Caki2 (cell line): Measurements from ENCODE around the gene NR1D1. TPM values are rescaled to one million over a fixed set of nuclear protein-coding genes. Genes with fewer than 3 reads are reported as not detected.

Experiments
- DNase-seq: peaks from one replicate; pipeline ENCODE4 v3.0.0-alpha.2; 2015; ENCODE audit warnings: low read depth
- in situ Hi-C: cut with HindIII; loops from 2 replicates; pipeline ENCODE4 v1.10.0; 2016; ENCODE audit warnings: low sequenced_read_pairs, low pct_unique_long_range_greater_than_20kb, mixed read lengths
- total RNA-seq: library from RNA; depleted of rRNA; stranded (reverse); fragments of >200 nt; shearing (Covaris generic); gene quantifications from 2 replicates; pipeline ENCODE4 v1.2.3, GENCODE V29; 2014; ENCODE audit warnings: low replicate concordance

Gene NR1D1
- total RNA-seq, 1 experiment from 2014 or later, result 1.1 TPM

DNA sequence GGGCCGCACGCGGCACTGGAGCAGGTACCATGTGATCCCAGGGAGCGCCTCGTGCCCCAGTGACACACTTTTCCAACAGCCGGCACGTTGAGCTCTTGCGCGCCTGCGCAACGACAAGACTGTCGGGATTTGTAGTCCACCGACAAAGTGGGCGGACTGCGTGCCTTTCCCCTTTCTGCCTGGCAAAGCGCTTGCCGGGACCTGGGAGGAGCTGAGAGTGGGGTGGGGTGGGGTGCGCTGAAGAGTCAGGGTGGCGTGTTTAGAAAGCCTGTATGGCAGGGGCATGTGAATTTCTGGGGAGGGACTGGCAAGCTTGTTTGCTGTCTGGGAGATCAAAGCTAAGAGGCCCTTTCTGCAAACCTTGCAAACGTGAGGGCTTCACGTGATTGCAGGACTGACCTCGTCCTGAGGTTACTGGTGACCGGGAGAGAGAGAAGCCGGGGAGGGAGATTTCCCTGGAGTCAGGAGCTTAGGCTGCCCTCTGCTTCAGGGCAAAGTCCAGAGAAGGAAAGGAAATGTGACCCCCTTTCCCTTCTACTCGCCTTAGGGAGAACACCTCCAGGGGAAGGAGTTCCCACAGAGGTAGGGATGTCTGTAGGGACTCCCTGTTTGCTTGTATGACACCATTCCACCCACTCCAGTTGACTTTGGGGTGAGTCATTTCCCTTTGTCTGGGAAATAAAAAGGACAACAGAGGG, 429 bp upstream of the NR1D1 start:
- in situ Hi-C loops, result loop anchor here (10.0 kb wide), 1 partner anchor 74 kb away; the partner anchor contains the start of gene RAPGEFL1
- DNase-seq, result peak; percentile 98

DNA sequence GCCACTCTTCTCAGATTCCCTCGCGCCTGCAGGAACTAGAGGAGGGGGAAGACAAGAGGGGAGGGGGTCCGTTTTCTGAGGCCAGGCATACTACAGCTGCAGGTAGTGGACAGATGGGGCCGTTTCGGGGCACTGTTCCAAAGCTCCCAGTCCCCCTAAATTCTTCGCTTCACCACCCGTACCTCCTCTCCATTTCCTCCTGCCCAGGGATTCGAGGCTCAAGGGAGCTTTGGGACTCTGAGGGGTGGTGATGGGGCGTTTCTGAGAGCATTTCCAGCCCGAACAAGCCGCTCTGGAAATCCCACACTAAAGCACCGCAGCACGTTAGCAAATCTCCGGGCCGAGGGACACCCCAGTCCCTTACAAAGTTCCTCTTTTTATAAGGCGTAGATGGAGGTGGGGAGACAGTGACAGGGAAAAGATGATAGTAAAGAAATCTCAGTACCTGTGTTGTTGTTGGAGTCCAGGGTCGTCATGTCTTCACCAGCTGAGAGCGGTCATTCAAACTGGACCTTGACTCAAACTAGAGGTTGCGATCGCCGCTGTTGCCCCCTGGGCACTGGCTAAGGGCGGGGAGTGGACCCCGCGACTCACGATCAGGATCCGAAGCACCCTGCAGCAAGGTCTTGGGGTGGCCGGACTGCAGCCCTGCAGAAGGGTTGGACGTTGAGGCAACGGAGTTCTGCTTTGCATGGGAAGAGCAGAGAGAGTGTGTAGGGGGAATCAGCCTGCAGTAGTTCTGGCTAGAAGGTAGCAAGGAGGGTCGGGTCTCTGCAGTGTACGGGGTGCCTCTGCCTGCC, 570 bp downstream of the NR1D1 start:
- in situ Hi-C loops, result loop anchor here (10.0 kb wide), 1 partner anchor 75 kb away; the partner anchor contains the start of gene RAPGEFL1
- DNase-seq, result no peak

DNA sequence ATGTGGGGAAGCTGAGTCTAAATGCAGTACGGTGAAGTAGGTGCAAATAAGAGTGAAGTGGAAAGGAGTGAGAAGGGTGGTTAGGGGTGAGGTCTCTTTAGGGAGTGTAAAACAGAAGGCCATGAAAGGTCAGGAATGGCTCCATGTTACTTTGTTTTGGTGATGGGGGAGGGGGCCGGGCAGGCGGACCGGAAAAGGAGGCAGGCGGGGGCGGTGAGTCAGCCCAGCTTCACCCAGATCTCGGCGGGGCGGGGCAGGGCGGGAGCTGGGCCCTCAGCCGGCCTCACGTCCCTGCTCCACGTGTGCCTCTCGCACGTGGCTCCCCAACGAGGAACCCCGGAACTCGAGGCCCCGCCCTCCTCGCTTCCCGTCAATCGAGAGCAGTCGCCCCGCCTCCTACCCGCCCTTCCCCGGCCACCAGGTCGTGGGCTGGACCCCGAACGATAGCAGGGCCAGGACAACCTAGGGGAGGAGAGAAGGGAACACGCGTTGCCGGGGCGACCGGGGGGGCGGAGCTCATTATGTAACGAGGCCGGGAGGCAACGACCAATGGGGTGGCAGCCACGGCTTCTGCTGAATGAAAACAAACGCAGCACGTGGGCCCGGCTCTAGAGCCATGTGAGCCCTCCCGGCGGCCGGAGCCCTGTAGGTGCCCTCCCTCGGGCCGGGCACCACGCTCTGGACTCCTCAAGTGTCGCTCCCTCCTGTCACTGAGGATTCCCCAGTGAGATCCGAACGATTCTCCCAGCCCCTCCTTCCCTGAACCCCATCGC, 1.4 kb downstream of the NR1D1 start:
- in situ Hi-C loops, result no loop called here
- peak; percentile 100 for DNase-seq

DNA sequence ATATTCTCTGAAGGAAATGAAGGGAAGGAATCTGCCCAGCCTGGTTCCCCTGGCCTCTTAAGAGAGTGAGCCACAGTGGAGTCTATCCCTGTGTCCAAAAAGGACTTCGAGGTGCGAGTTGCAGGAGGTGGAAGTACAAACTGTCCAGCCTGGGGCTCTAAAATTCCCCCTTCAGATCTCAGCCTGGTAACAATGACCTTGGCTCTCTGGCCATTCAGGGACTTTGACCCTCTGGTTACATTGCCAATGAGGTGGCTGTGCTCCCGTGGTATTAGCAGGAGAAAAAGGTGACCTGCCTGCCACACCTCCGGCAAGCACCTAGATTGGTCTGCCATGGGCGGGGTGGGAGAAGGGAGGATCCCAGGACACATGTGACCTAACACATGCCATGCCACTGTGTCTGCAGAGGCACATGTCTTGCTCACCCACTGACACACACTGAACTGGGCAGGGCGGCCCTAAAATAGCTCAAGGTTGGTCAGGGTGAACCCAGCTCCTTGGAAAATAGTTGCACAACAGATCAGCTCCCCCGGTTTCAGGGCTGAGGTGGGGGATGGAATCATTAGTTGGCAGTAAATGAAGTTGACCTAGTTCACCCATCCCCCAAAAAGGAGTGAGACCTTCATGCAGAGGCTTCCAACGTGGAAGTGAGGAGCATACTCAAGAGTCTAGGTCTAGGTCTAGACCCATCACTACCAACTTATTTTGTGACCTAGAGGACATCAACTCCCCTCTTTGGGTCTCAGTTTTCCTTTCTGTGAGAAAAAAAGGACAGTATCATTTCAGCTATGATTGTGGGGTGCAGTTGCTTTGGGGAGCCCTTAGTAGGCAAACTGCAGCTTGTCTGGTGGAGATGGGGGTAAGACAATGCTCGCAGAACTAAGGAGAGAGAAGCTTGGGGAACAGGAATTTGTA, 2.2 kb downstream of the NR1D1 start:
- in situ Hi-C loops, result no loop called here
- DNase-seq, result peak; percentile 50

DNA sequence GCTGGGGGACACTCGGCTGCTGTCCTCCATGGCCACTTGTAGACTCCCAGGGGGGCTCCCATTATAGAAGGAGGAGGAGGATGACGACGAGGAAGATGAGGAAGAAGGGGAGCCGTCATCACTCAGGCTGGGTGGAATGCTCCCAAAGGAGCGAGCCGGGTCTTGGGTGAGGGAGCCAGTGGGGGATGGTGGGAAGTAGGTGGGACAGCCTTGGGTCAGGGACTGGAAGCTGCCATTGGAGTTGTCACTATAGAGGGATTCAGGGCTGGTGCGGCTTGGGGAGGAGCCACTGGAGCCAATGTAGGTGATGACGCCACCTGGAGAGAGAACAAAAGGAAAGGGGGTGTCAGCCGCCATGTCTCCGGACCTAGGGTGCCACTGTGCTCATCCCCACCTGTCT, 3.3 kb downstream of the NR1D1 start:
- in situ Hi-C loops, result no loop called here
- no peak for DNase-seq

DNA sequence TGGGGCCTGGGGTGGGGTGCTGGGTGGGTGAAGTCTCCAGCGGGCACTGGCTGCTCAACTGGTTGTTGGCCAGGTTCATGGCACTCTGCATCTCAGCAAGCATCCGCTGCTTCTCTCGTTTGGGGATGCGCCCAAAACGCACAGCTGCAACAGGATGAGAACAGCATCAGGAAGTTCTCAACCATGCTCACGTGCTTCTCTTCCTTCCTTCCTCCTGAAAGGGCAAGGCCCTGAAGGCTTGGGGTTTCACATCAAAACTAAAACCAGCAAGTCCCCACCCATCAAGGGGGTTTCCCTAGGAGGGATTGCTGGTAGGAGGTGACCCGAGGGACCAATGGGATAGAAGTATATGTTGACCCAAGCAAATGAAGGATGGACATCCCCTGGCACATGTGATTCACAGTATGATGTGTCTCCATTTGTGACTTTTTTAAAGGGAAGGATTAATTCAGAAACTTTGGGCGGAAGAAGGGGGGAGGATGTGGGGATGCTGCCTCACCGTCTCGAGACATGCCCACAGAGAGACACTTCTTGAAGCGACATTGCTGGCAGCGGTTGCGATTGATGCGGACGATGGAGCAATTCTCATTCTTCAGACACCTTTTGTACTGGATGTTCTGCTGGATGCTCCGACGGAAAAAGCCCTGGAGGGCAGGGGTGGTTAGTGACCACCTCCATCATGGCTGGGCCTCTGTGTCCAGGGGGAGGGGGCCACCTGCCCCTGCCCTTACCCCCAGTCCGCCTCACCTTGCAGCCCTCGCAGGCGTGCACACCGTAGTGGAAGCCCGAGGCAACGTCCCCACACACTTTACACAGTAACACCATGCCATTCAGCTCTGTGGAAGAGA, 4.2 kb downstream of the NR1D1 start:
- peak; percentile 88 for DNase-seq

GRCh38 chr17:40095351-40095943, 4.9 kb downstream of the NR1D1 start:
- in situ Hi-C loops, result no loop called here
- no peak for DNase-seq

More for the DNA sequence above, 4.2 kb downstream of the NR1D1 start:
- in situ Hi-C loops, result no loop called here

- in situ Hi-C loops, result no loop called here
- no peak for DNase-seq
Measured at GRCh38 chr17:40094874-40095273, 5.5 kb downstream of the NR1D1 start.

DNA sequence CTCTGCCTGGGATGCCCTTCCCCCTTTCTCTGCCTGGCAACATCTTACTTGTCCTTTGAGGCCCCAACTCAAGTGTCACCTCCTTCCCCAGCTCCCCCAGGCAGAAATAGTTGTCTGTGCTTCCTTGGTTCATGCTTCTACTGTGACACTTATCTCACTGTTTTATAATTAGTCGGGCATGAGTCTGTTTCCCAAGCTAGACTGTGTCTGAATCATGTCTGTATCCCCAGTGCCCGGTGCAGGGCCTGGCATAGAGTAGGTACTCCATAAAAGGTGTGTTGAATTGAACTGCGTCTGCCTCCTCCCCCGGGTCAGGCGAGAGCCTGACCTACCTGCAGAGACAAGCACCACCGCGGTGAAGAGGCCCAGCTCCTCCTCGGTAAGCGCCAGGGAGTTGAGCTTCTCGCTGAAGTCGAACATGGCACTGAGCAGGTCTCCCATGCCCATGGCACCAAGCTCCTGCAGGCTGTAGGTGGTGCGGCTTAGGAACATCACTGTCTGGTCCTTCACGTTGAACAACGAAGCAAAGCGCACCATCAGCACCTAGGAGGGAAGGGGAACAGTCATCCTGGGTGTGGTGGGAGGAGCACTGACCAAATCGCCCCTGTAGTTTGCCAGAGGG, 6.7 kb downstream of the NR1D1 start:
- in situ Hi-C loops, result no loop called here
- no peak for DNase-seq

GRCh38 chr17:40093005-40093579, 7.3 kb downstream of the NR1D1 start:
- no peak for DNase-seq
- in situ Hi-C loops, result no loop called here

DNA sequence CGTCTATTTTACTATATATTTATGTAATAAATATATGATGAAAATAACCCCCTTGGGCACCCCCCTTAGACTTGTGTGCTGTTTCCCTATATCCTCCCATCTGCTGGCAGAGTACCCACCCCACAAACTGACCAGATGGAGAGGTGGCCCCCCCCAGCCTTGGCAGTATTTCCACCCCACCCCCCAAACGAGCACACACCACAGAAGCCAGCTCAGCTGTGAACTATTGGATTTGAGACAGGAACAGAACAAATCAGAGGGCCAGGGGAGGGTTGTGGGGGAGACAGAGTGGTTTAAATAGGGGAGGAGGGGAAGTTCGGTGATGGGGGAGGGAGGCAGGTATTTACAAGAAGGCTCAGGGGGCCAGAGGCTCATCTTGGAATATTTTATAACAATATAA, 7.8 kb downstream of the NR1D1 start:
- in situ Hi-C loops, result no loop called here
- DNase-seq, result no peak

DNA sequence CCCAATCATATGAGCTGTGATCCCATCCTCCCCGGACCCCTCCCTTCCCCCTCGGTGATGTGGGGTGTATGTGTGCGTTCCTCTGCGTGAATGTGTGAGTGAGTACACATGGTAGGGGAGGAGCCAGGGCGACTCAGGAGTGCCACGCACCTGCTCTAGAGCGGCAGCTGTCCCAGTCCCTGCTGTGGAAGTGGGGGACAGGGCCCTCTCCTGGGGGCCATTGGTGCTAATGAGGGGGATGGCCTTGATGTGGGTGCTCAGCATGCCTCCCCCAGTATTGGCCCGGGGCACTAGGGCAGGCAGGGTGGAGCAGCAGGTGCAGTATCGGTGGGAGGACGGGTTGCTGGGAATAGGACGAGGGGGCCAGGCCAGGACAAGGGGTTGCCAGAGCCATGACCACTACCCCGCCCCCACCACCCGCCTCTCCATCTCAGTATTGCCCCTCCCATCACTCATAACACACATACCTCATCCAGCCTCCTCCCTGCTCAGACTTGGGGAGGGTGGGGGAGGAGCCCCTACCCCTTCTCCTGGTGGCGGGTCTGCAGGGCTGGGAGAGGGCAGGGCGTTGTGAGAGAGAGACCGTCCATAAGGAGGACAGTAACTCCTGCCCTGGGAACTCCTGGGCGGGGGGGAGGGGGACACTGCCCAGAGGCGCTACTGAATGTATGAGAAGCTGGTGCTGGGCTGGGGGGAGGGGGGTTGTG, 8.5 kb downstream of the NR1D1 start:
- in situ Hi-C loops, result no loop called here
- DNase-seq, result no peak

GRCh38 chr17:40090237-40091119, 9.9 kb downstream of the NR1D1 start:
- no peak for DNase-seq
- in situ Hi-C loops, result no loop called here

GRCh38 chr17:40089077-40089895, 11.1 kb downstream of the NR1D1 start:
- in situ Hi-C loops, result no loop called here
- DNase-seq, result no peak
